ENCODE results near the gene RARRES2.
"Not testable (repeated sequence)": the region's sequence is repeated elsewhere in the genome, so short reads cannot be mapped to it uniquely, and the experiment has no call there.

RARRES2 gene

GRCh38 chr7:150335774-150336112 is 5.7 kb downstream of the RARRES2 start:
- DNase-seq, result no peak

GRCh38 chr7:150335108-150335773 is 6.2 kb downstream of the RARRES2 start:
- no peak for DNase-seq

- no peak for DNase-seq
Measured at GRCh38 chr7:150334108-150334507, 7.3 kb downstream of the RARRES2 start.

GRCh38 chr7:150333659-150334058 is 7.8 kb downstream of the RARRES2 start:
- DNase-seq, result no peak

- no peak for DNase-seq
Measured at GRCh38 chr7:150332852-150333635, 8.4 kb downstream of the RARRES2 start.

- no peak for DNase-seq
Measured at GRCh38 chr7:150330211-150330885, 11.1 kb downstream of the RARRES2 start.

- DNase-seq, result peak; percentile 45
Measured at GRCh38 chr7:150329331-150330120, 11.9 kb downstream of the RARRES2 start.

- no peak for DNase-seq
Measured at GRCh38 chr7:150327308-150327707, 14.1 kb downstream of the RARRES2 start.

GRCh38 chr7:150326657-150327268 is 14.7 kb downstream of the RARRES2 start:
- no peak for DNase-seq

GRCh38 chr7:150325901-150326300 is 15.5 kb downstream of the RARRES2 start:
- no peak for DNase-seq

GRCh38 chr7:150325110-150325611 is 16.3 kb downstream of the RARRES2 start:
- no peak for DNase-seq

GRCh38 chr7:150324373-150324961 is 17.0 kb downstream of the RARRES2 start:
- no peak for DNase-seq

- no peak for DNase-seq
Measured at GRCh38 chr7:150323682-150324372, 17.6 kb downstream of the RARRES2 start.

- no peak for DNase-seq
Measured at GRCh38 chr7:150322833-150323681, 18.4 kb downstream of the RARRES2 start, which contains the start of the genes ACTR3C and LRRC61. ACTR3C (minus strand) TSS chr7:150323545; CDS start chr7:150295296, 28,249 bp downstream. LRRC61 (plus strand) TSS chr7:150323355; CDS start chr7:150336862, 13,507 bp downstream.

- no peak for DNase-seq
Measured at GRCh38 chr7:150322114-150322832, 19.2 kb downstream of the RARRES2 start.

- DNase-seq, result no peak
Measured at GRCh38 chr7:150321788-150322113, 19.7 kb downstream of the RARRES2 start.

- no peak for DNase-seq
Measured at GRCh38 chr7:150317748-150318444, 23.5 kb downstream of the RARRES2 start.

GRCh38 chr7:150316987-150317386 is 24.4 kb downstream of the RARRES2 start:
- DNase-seq, result not testable (repeated sequence)
